PC-3 (cell line): ENCODE data around the gene KRT8. TPM values are rescaled to one million over a fixed set of nuclear protein-coding genes. Genes with fewer than 3 reads are reported as not detected.

Experiments
- ATAC-seq: fragments of 200-7000 bp; cut with Tn5 transposase; 2 replicates; pipeline ENCODE4 v1.9.1; 2020; ENCODE audit warnings: mild to moderate bottlenecking, moderate library complexity
- BruUV-seq: library from RNA; stranded (reverse); fragments of 400-500 nt; replicated peaks from 2 replicates; lab custom pipeline; 2021; lab: Mats Ljungman, UMichigan
- CTCF ChIA-PET: fragments of 300-600 bp; sonication (Branson Sonifier 250); formaldehyde crosslinking; loops from one replicate; lab custom pipeline; 2022; ENCODE audit warnings: antibody characterized with exemption; lab: Charles Lee
- POLR2A ChIA-PET: fragments of 300-600 bp; sonication (Branson Sonifier 250); formaldehyde crosslinking; loops from one replicate; lab custom pipeline; 2022; ENCODE audit warnings: antibody characterized with exemption; ENCODE audit not compliant: unreplicated experiment; lab: Charles Lee
- DNase-seq: peaks from one replicate; pipeline ENCODE4 v3.0.0-alpha.2; 2015
- H2AFZ ChIP-seq: fragments of 300-600 bp; sonication (generic); 2 replicates; pipeline ENCODE4 v1.6.0; 2016; ENCODE audit warnings: antibody characterized with exemption, low read length
- H3F3A ChIP-seq: fragments of 300-600 bp; sonication (generic); one replicate; pipeline ENCODE4 v1.6.0; 2017; ENCODE audit warnings: antibody characterized with exemption, low read length, control low read depth, mild to moderate bottlenecking; ENCODE audit not compliant: unreplicated experiment
- H3K27ac ChIP-seq: fragments of 300-600 bp; sonication (generic); 2 replicates; pipeline ENCODE4 v1.5.1; 2016; ENCODE audit warnings: mild to moderate bottlenecking, low read length
- H3K27me3 ChIP-seq: fragments of 300-600 bp; sonication (generic); 2 replicates; pipeline ENCODE4 v1.6.1; 2016; ENCODE audit warnings: low read length, mixed read lengths
- H3K36me3 ChIP-seq: fragments of 300-600 bp; sonication (generic); 2 replicates; pipeline ENCODE4 v1.6.1; 2016; ENCODE audit warnings: low read depth, mixed run types, low read length, mixed read lengths
- H3K4me1 ChIP-seq: fragments of 300-600 bp; sonication (generic); 2 replicates; pipeline ENCODE4 v1.5.1; 2016; ENCODE audit warnings: low read length; ENCODE audit not compliant: insufficient read depth
- H3K4me2 ChIP-seq: fragments of 300-600 bp; sonication (generic); 2 replicates; pipeline ENCODE4 v1.6.0; 2016; ENCODE audit warnings: low read length
- H3K4me3 ChIP-seq: fragments of 300-600 bp; sonication (generic); 2 replicates; pipeline ENCODE4 v1.5.1; 2016; ENCODE audit warnings: mild to moderate bottlenecking, low read length, mixed read lengths
- H3K79me2 ChIP-seq: fragments of 300-600 bp; sonication (generic); 2 replicates; pipeline ENCODE4 v1.6.1; 2017; ENCODE audit warnings: low read length, mixed read lengths
- H3K9ac ChIP-seq: fragments of 300-600 bp; sonication (generic); 2 replicates; pipeline ENCODE4 v1.6.0; 2016; ENCODE audit warnings: mild to moderate bottlenecking, low read length
- H3K9me2 ChIP-seq: fragments of 300-600 bp; sonication (generic); replicated peaks from 2 replicates; pipeline ENCODE4 v1.6.1; 2016; ENCODE audit warnings: mixed run types, low read length, mixed read lengths
- H3K9me3 ChIP-seq: fragments of 300-600 bp; sonication (generic); 2 replicates; pipeline ENCODE4 v1.6.1; 2016; ENCODE audit warnings: low read length, mixed read lengths
- H4K20me1 ChIP-seq: fragments of 300-600 bp; sonication (generic); 2 replicates; pipeline ENCODE4 v1.6.1; 2016; ENCODE audit warnings: low read length, mixed read lengths
- CTCF ChIP-seq: fragments of 300-600 bp; sonication (generic); conservative IDR thresholded peaks from 2 replicates; pipeline ENCODE4 v1.5.1; 2017; ENCODE audit warnings: antibody characterized with exemption, low read depth, mild to moderate bottlenecking, low read length
- EZH2 ChIP-seq: fragments of 300-600 bp; sonication (generic); IDR thresholded peaks from one replicate; pipeline ENCODE4 v1.6.1; 2017; ENCODE audit warnings: antibody characterized with exemption, mild to moderate bottlenecking, low read length; ENCODE audit not compliant: unreplicated experiment
- EZH2phosphoT487 ChIP-seq: fragments of 300-600 bp; sonication (generic); IDR thresholded peaks from 2 replicates; pipeline ENCODE4 v1.6.1; 2018; ENCODE audit warnings: mild to moderate bottlenecking, antibody characterized with exemption, low read length, borderline replicate concordance
- intact Hi-C: fragments of 100-400 bp; cut with micrococcal nuclease; formaldehyde crosslinking; loops from 2 replicates; pipeline ENCODE4 v1.9.0; 2023
- total RNA-seq: library from RNA; depleted of rRNA; stranded (reverse); fragments of >200 nt; gene quantifications from 2 replicates; pipeline ENCODE4 v1.2.3, GENCODE V29; 2014

The KRT8 gene
- total RNA-seq, 1 experiment from 2014 or later, result 719 TPM

- Histone ChIP-seq H3K4me3 (peak overlapping the region; percentile 8; the same call in 1 of the 2 replicates), H3K36me3 (no peaks in the 10 kb centered on the region), H3K79me2 (no peaks in the 10 kb centered on the region), H2AFZ (no peak overlapping the region), H4K20me1 (no peaks in the 10 kb centered on the region), H3F3A (no peaks in the 10 kb centered on the region), H3K4me2 (peak overlapping the region; percentile 77), H3K4me1 (peaks cover 51% of the 10 kb centered on the region), H3K9ac (peak overlapping the region; percentile 89), H3K27me3 (no peaks in the 10 kb centered on the region), H3K9me3 (no peaks in the 10 kb centered on the region), H3K27ac (peak overlapping the region; percentile 97), H3K9me2 (no peaks in the 10 kb centered on the region)
- intact Hi-C loops, result loop anchor here (1.0 to 5.0 kb wide), 5 partner anchors 204 to 723 kb away; no protein-coding TSS in a partner anchor
- POLR2A ChIA-PET, result interaction anchor here (0.6 to 1.0 kb wide), 3 partner anchors 291 to 525 kb away, joined by 3 to 5 read pairs (median 5); no protein-coding TSS in a partner anchor
- DNase-seq, result peak; percentile 78
- BruUV-seq, result TSS peak; percentile 21
- TF ChIP-seq CTCF (peak; percentile 96), EZH2phosphoT487 (no peak)
- CTCF ChIA-PET, result interaction anchor here (0.5 to 1.4 kb wide), 10 partner anchors 9 to 716 kb away, joined by 3 to 24 read pairs (median 5); no protein-coding TSS in a partner anchor
- ATAC-seq, result peak; percentile 17
Observed at GRCh38 chr12:52870361-52871290, 34.2 kb downstream of the KRT8 start.

- Histone ChIP-seq H3K9me2 (no peaks in the 10 kb centered on the region), H3K36me3 (no peaks in the 10 kb centered on the region), H3K4me1 (peaks cover 25% of the 10 kb centered on the region), H3K4me2 (no peak overlapping the region), H3K79me2 (no peaks in the 10 kb centered on the region), H3K9me3 (no peaks in the 10 kb centered on the region), H3K27ac (no peak overlapping the region), H2AFZ (no peak overlapping the region), H3K27me3 (no peaks in the 10 kb centered on the region), H3F3A (no peaks in the 10 kb centered on the region), H3K9ac (no peak overlapping the region), H4K20me1 (no peaks in the 10 kb centered on the region), H3K4me3 (no peak overlapping the region)
- intact Hi-C loops, result no loop called here
- no peak for DNase-seq
- CTCF ChIA-PET, result interaction anchor here (0.6 to 1.0 kb wide), 2 partner anchors 425 to 484 kb away, joined by 3 read pairs; no protein-coding TSS in a partner anchor
- TF ChIP-seq EZH2 (no peak), CTCF (no peak), EZH2phosphoT487 (no peak)
- POLR2A ChIA-PET, result no interaction called here
- BruUV-seq, result no TSS peak
- ATAC-seq, result no peak
Observed at GRCh38 chr12:52867642-52868041, 37.2 kb downstream of the KRT8 start.
